Right atrium auricular region (tissue), 2 donors: ENCODE measurements around the gene KIF17. TPM values are rescaled to one million over a fixed set of nuclear protein-coding genes. Genes with fewer than 3 reads are reported as not detected.

Experiments
- DNase-seq: peaks from one replicate; pipeline ENCODE4 v3.0.0-alpha.2; 2019; ENCODE audit warnings: low spot score
- H3K27ac ChIP-seq, 2 donors: fragments of 200-600 bp; sonication (generic); 1 replicate in 1 of 2; 2 replicates in 1 of 2; pipeline ENCODE4 v1.5.1; 2016 to 2019
- H3K27me3 ChIP-seq, 2 donors: fragments of 200-600 bp; sonication (generic); one replicate each; pipeline versions ENCODE4 v1.5.1 to v1.6.0; 2017 to 2019
- H3K36me3 ChIP-seq: fragments of 200-600 bp; sonication (generic); one replicate; pipeline ENCODE4 v1.5.1; 2016
- H3K4me1 ChIP-seq, 2 donors: fragments of 200-600 bp; sonication (generic); one replicate each; pipeline versions ENCODE4 v1.5.1 to v1.6.0; 2017 to 2019
- H3K4me3 ChIP-seq, 2 donors: fragments of 200-600 bp; sonication (generic); 1 replicate in 1 of 2; 2 replicates in 1 of 2; pipeline ENCODE4 v1.5.1; 2017 to 2019; ENCODE audit warnings: mild to moderate bottlenecking in 1 of 2, moderate library complexity in 1 of 2
- H3K9me3 ChIP-seq, 2 donors: fragments of 200-600 bp; sonication (generic); one replicate each; pipeline ENCODE4 v1.5.1; 2019
- CTCF ChIP-seq, 2 donors: fragments of 200-600 bp; sonication (generic); IDR thresholded peaks; one replicate each; pipeline ENCODE4 v1.5.1; 2019; ENCODE audit warnings: antibody characterized with exemption in 2 of 2
- total RNA-seq, 2 donors: library from RNA; depleted of rRNA; stranded (reverse); fragments of >200 nt; gene quantifications; one replicate each; pipeline ENCODE4 v1.1.0, GENCODE V29; 2016

Gene KIF17
- total RNA-seq, 2 donors from 2014 or later = 2.6 to 6.0 TPM

GRCh38 chr1:20624709-20625108 is 93.1 kb downstream of the KIF17 start:
- TF ChIP-seq CTCF (IDR thresholded peaks at IDR 0.05) = no peak
- H3K27ac ChIP-seq = no peak overlapping the region
- no peaks in the 10 kb centered on the region for H3K27me3 ChIP-seq
- no peaks in the 10 kb centered on the region for H3K9me3 ChIP-seq
- H3K36me3 ChIP-seq = no peaks in the 10 kb centered on the region
- no peaks in the 10 kb centered on the region for H3K4me1 ChIP-seq
- H3K4me3 ChIP-seq = no peak overlapping the region
- no peak for DNase-seq

- TF ChIP-seq CTCF (IDR thresholded peaks at IDR 0.05) = no peak
- H3K4me3 ChIP-seq = no peak overlapping the region
- no peak for DNase-seq
- no peaks in the 10 kb centered on the region for H3K36me3 ChIP-seq
- no peaks in the 10 kb centered on the region for H3K9me3 ChIP-seq
- H3K27ac ChIP-seq = no peak overlapping the region
- no peaks in the 10 kb centered on the region for H3K27me3 ChIP-seq
- H3K4me1 ChIP-seq = peaks cover 0 to 7% of the 10 kb centered on the region in 2 donors
These were observed 96.8 kb downstream of the KIF17 start for GRCh38 chr1:20621012-20621411.

- H3K27ac ChIP-seq = no peak overlapping the region
These were observed 97.8 kb downstream of the KIF17 start for GRCh38 chr1:20619999-20620398.

GRCh38 chr1:20618550-20618949 is 99.3 kb downstream of the KIF17 start:
- no peak overlapping the region for H3K27ac ChIP-seq
- TF ChIP-seq CTCF (IDR thresholded peaks at IDR 0.05) = no peak
- H3K9me3 ChIP-seq = no peaks in the 10 kb centered on the region
- H3K27me3 ChIP-seq = no peaks in the 10 kb centered on the region
- no peaks in the 10 kb centered on the region for H3K36me3 ChIP-seq
- H3K4me1 ChIP-seq = peaks cover 0 to 17% of the 10 kb centered on the region in 2 donors
- no peak overlapping the region for H3K4me3 ChIP-seq
- no peak for DNase-seq

More at GRCh38 chr1:20619999-20620398, 97.8 kb downstream of the KIF17 start:
- no peaks in the 10 kb centered on the region for H3K36me3 ChIP-seq
- H3K4me3 ChIP-seq = no peak overlapping the region
- no peak for TF ChIP-seq CTCF (IDR thresholded peaks at IDR 0.05)
- H3K27me3 ChIP-seq = no peaks in the 10 kb centered on the region
- no peak for DNase-seq
- peaks cover 0 to 9% of the 10 kb centered on the region in 2 donors for H3K4me1 ChIP-seq
- no peaks in the 10 kb centered on the region for H3K9me3 ChIP-seq

- Histone ChIP-seq H3K36me3 (no peaks in the 10 kb centered on the region), H3K9me3 (no peaks in the 10 kb centered on the region), H3K4me3 (no peak overlapping the region), H3K4me1 (peaks cover 0 to 22% of the 10 kb centered on the region in 2 donors), H3K27ac (peak overlapping the region in 1 of 2 donors; percentile 59), H3K27me3 (no peaks in the 10 kb centered on the region)
- DNase-seq = no peak
- TF ChIP-seq CTCF (IDR thresholded peaks at IDR 0.05) = no peak
These were observed 100.8 kb downstream of the KIF17 start for GRCh38 chr1:20616847-20617487.
